Ishikawa (cell line): ENCODE data around the gene HSPA2.
A peak's percentile ranks its signal among the peaks of the same experiment; 100 is the strongest.

Source experiments
- CEBPB ChIP-seq: IDR thresholded peaks from 2 replicates; pipeline ENCODE4 v1.6.1; 2012
- CREB1 ChIP-seq: IDR thresholded peaks from 2 replicates; pipeline ENCODE4 v1.6.1; 2012; ENCODE audit warnings: low read depth
- EGR1 ChIP-seq: IDR thresholded peaks from 2 replicates; pipeline ENCODE4 v1.6.1; 2012
- EP300 ChIP-seq: IDR thresholded peaks from 2 replicates; pipeline ENCODE4 v1.6.1; 2012; ENCODE audit warnings: borderline replicate concordance
- FOXM1 ChIP-seq: IDR thresholded peaks from 2 replicates; pipeline ENCODE4 v1.6.1; 2012; ENCODE audit warnings: low read depth, borderline replicate concordance
- NFIC ChIP-seq: IDR thresholded peaks from 2 replicates; pipeline ENCODE4 v1.6.1; 2012
- RAD21 ChIP-seq: IDR thresholded peaks from 2 replicates; pipeline ENCODE4 v1.6.1; 2012; ENCODE audit warnings: low read depth
- TAF1 ChIP-seq: IDR thresholded peaks from 2 replicates; pipeline ENCODE4 v1.6.1; 2012; ENCODE audit warnings: low read depth, mild to moderate bottlenecking
- TCF12 ChIP-seq: IDR thresholded peaks from 2 replicates; pipeline ENCODE4 v1.6.1; 2012; ENCODE audit warnings: low read depth
- TEAD4 ChIP-seq: IDR thresholded peaks from 2 replicates; pipeline ENCODE4 v1.6.1; 2012
- YY1 ChIP-seq: IDR thresholded peaks from 2 replicates; pipeline ENCODE4 v1.6.1; 2012; ENCODE audit warnings: low read depth
- ZBTB7A ChIP-seq: IDR thresholded peaks from 2 replicates; pipeline ENCODE4 v1.6.1; 2012; ENCODE audit warnings: low read depth
- TF ChIP-seq, protein P1 (sequence below): IDR thresholded peaks from 2 replicates; pipeline ENCODE4 v1.6.1; 2012; ENCODE audit warnings: low read depth, mild to moderate bottlenecking
- TF ChIP-seq, protein P2 (sequence below): IDR thresholded peaks from 2 replicates; pipeline ENCODE4 v1.6.1; 2012
- TF ChIP-seq, protein P3 (sequence below): IDR thresholded peaks from 2 replicates; pipeline ENCODE4 v1.6.1; 2012

HSPA2 gene

DNA sequence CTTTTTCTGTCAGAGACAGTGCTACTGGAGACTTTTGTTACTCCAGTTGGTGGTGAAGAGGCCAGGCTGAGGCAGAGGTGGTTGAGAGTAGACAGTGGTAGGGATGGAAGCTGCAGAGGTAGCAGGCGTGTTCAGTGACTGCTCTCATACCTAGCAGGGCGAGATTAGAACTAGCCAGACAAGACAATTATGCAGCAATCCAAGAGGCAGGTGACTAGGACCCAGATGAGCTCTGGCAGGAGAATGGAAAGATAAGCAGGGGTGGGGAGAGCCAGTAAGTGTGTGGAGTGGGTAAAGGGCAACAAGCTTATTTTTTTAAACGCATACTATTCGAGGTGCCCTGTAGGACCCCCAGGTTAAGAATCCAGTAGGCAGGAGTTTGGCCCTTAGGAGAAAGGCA is 14.0 kb downstream of the HSPA2 start:
- TF ChIP-seq, protein P1, sequence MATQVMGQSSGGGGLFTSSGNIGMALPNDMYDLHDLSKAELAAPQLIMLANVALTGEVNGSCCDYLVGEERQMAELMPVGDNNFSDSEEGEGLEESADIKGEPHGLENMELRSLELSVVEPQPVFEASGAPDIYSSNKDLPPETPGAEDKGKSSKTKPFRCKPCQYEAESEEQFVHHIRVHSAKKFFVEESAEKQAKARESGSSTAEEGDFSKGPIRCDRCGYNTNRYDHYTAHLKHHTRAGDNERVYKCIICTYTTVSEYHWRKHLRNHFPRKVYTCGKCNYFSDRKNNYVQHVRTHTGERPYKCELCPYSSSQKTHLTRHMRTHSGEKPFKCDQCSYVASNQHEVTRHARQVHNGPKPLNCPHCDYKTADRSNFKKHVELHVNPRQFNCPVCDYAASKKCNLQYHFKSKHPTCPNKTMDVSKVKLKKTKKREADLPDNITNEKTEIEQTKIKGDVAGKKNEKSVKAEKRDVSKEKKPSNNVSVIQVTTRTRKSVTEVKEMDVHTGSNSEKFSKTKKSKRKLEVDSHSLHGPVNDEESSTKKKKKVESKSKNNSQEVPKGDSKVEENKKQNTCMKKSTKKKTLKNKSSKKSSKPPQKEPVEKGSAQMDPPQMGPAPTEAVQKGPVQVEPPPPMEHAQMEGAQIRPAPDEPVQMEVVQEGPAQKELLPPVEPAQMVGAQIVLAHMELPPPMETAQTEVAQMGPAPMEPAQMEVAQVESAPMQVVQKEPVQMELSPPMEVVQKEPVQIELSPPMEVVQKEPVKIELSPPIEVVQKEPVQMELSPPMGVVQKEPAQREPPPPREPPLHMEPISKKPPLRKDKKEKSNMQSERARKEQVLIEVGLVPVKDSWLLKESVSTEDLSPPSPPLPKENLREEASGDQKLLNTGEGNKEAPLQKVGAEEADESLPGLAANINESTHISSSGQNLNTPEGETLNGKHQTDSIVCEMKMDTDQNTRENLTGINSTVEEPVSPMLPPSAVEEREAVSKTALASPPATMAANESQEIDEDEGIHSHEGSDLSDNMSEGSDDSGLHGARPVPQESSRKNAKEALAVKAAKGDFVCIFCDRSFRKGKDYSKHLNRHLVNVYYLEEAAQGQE = no peak
- no peak for TF ChIP-seq NFIC
- no peak for TF ChIP-seq ZBTB7A
- no peak for TF ChIP-seq EGR1
- no peak for TF ChIP-seq CEBPB
- TF ChIP-seq, protein P2, sequence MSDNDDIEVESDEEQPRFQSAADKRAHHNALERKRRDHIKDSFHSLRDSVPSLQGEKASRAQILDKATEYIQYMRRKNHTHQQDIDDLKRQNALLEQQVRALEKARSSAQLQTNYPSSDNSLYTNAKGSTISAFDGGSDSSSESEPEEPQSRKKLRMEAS = no peak
- no peak for TF ChIP-seq RAD21
- TF ChIP-seq, protein P3, sequence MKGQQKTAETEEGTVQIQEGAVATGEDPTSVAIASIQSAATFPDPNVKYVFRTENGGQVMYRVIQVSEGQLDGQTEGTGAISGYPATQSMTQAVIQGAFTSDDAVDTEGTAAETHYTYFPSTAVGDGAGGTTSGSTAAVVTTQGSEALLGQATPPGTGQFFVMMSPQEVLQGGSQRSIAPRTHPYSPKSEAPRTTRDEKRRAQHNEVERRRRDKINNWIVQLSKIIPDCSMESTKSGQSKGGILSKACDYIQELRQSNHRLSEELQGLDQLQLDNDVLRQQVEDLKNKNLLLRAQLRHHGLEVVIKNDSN = no peak
- no peak for TF ChIP-seq EP300
- TF ChIP-seq CREB1 = no peak
- no peak for TF ChIP-seq TEAD4
- TF ChIP-seq TAF1 = no peak
- TF ChIP-seq YY1 = no peak
- TF ChIP-seq TCF12 = no peak
- TF ChIP-seq FOXM1 = no peak

DNA sequence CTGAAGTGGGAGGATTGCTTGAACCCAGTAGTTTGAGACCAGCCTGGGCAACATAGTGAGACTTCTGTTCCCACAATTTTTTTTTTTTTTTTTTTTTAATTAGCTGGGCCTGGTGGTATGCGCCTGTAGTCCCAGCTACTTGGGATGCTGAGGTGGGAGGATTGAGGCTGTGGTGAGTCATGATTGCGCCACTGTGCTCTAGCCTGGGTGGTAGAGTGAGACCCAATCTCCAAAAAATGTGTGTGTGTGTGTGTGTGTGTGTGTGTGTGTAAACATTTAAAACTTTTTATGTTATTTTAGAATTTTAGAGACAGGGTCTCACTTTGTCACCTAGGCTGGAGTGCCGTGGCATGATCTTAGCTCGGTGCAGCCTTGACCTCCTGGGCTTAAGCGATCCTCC is 16.0 kb downstream of the HSPA2 start:
- TF ChIP-seq CEBPB = 0 out of 2 replicates have a peak, but pooled peaks have one; percentile 26
- no peak for TF ChIP-seq TCF12

DNA sequence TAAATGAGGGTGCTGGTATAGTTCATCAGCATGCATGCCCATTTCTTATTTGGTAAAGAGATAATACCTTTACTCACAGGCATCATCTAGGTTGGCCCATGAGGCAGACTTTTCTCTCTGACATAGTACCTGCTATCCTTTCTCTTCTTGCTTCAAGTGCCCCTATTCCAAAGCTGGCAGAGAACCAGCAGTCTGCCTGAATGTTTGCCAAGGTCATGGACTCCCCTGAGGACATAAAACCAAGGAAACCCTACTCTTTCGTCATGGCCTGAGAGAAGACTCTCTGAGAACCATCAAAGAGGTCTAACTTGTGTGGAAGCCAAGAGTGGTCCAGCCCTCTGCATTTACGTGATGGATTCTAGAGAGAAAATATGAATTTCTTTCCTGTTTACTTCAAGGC is 21.1 kb downstream of the HSPA2 start:
- TF ChIP-seq RAD21 (no peak), EGR1 (no peak), EP300 (no peak), CEBPB (no peak), TEAD4 (no peak), ZBTB7A (no peak), NFIC (no peak), YY1 (no peak)
- TF ChIP-seq, protein P2 = no peak

DNA sequence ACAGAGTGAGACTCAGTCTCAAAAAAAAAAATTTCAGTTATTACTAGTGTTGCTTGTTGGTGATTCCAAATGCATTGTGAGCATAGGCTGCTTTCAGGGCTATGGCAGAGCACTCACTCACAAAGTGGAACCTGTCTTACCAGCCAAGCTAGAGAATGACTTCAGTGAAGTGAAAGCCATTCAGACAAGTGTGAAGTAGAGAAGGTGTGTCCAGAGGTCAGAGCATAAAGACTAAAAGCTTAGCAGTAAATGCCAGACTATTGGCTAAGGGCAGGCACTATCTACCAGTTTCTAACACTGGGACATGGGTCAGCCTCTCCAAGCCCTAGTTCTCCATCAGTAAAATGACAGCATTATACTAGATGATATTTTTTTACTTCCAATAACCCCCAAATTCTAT is 21.9 kb downstream of the HSPA2 start:
- TF ChIP-seq, protein P3 = no peak
- TF ChIP-seq RAD21 (no peak), ZBTB7A (no peak), CEBPB (no peak), EGR1 (no peak), TAF1 (no peak), NFIC (no peak), FOXM1 (no peak), TCF12 (no peak), YY1 (no peak), CREB1 (no peak)
- TF ChIP-seq, protein P2 = no peak
- TF ChIP-seq, protein P1 = no peak

DNA sequence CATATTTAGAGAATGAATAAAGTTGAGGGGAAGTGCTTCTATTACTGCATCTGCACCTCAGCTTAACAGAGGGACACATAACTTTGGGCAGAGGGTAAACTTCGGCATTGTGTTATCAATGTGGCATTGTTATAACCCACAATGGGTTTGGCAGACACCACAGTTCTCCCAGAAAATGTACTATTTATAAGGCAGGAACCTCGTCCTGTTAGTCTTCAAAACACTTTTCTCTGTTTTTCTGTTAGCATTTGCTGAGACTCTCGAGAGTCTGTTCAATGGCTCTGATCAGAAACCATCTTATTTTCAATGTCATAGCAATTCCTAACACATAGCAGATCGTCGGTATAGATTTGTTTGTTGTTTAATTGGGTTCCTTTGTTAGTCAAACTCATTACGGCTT is 23.2 kb downstream of the HSPA2 start:
- TF ChIP-seq ZBTB7A (no peak), EP300 (no peak), TCF12 (no peak), EGR1 (no peak), YY1 (no peak), TAF1 (no peak), TEAD4 (no peak), FOXM1 (no peak), CREB1 (no peak), CEBPB (no peak), NFIC (no peak)
- TF ChIP-seq, protein P1 = no peak
- TF ChIP-seq, protein P3 = no peak
- TF ChIP-seq, protein P2 = no peak
